COR-L47 (cell line): ENCODE data around the gene KAZN.
"Not testable (repeated sequence)": the region's sequence is repeated elsewhere in the genome, so short reads cannot be mapped to it uniquely, and the experiment has no call there.

Experiments used
- DNase-seq: peaks from one replicate; lab custom pipeline; 2025; lab: John Stamatoyannopoulos, UW

Gene KAZN

DNA sequence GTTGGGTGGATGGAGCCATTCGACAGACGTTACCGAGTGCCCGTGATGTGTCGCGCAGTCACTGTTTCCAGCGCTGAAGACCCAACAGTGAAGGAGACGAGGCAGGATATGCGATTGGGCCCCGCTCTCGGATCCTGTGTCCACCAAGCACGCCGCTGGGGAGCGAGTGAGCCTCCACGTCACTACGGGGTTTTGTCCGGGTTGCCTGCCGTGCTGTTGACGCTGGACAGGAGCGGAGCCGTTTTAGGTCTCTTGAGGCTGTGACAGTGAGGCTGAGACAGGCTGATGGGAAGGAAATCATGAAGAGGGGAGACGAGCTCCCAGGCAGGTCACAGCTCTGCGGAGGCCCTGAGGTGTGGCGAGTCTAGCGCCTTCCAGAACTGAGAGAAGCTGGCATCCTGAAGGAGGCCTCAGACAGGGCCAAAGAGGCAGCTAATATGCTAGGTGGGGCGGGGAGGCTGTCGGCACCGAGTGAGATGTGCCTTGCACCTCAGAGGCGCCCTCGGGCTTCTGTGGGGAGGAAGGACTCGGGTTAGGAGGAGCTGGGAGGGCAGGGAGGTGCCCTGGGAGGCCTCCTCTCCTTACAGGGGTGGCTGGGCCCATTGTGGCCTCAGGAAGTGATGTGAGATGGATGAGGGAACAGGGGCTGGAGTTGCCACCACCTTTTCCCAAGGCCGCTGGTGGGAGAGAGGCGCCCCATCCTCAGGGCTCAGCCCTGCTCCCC, 359.1 kb downstream of the KAZN start:
- no peak for DNase-seq

DNA sequence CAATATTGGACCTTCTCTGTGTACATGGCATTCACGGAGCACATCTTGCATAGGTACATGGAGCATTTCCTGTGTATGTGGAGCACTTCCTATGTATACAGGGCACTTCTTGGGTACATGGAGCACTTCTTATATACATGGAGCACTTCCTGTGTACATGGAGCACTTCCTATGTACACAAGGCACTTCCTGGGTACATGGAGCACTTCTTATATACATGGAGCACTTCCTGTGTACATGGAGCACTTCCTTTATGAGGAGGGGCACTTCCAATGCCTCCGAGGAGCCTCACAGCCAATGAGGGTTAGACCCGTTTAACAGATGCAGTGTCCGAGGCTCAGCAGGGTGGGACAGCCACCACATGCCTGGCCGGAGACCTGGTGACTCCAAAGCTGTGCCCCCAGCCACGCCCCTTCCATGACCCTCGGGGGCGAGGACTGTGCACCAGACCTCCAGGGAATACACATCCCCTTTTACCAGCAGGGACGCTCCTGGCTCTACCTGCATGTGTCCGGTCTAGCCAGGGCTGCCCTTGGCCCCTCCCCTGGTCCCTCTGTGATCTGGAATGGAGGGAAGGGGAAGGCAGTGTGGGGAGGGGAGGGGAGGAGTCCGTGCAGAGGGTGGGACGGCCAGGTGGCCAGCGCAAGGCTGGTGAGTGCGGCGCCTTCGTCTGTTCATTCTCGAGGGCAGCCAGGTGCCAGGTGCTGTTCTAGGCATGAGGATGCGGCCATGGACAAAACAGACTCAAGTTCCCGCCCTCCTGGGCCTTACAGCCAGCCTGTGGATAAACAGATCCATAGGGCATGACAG, 360.0 kb downstream of the KAZN start:
- DNase-seq, result no peak

DNA sequence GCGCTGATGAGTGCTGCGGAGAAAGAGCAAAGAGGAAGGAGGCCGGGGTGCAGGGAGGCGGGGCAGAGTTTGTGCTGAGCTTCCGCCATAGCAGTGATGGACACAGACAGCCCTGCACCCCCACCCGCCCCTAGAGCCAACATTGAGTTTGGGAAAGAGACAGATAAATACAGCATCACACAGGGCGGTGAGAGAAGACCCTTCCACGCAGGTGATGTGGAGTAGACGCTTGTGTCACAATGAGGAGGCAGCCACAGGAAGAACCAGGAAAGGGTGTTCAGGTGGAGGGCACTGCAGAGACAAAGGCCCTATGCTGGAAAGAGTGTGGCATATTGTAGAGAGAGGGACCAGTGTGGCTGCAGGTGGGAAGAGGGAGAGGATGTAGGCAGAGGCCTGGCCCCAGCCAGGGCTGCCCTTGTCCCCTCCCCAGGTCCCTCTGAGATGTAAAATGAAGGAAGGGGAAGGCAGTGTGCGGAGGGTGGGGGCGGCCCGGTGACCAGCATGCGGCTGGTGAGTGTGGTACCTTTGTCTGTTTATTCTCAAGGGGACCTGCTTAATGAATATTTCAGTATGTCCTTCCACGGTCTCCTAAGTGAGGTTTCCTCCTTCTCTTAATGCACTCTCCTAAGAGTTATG, 360.7 kb downstream of the KAZN start:
- no peak for DNase-seq

DNA sequence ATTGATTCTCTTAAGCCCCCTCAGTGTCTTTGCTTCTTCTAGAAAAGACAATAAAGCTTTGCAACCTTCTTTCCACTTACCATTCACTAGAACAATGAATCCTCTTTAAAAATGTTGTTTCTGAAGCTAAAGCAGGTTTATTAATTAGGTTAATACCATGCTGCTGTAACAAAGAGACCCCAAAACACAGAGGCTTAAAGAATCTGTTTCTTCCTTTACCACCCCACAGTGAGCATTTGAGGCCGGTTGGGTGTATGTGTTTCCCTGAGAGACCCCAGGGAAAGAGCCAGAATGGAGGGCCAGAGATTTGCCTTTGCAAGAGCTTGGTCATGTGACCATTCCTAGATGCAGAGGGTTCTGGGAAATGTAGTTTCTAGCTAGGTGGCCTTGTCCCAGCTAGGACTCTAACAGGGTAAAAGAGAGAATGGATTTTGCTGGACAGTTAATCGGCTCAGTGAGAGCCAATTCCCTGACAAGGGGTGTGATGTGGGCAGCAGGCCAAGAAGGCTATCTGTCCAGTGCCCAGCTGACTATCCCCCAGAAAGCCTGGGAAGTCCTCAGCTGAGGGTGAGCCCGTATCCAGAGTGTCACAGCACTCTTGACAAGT, 363.3 kb downstream of the KAZN start:
- no peak for DNase-seq

DNA sequence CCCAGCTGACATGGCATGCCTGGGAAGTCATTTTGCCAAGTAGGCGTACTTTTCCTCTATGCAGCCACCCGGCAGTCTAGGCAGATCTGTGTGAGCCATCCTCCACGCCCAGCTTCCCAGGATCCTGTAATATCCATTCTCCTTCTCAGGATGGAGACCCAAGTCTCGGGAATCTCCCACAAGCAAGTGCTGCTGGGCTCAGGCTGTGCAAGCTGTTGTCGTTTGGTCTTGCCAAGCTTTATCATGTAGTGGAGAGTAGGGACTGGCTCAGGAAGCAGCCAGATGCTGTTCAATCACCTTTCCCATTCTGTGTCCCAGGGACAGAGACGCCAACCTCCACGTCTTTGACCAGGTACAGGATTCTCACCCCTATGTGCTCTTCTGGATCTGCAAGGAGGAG, 363.9 kb downstream of the KAZN start:
- DNase-seq, result no peak

DNA sequence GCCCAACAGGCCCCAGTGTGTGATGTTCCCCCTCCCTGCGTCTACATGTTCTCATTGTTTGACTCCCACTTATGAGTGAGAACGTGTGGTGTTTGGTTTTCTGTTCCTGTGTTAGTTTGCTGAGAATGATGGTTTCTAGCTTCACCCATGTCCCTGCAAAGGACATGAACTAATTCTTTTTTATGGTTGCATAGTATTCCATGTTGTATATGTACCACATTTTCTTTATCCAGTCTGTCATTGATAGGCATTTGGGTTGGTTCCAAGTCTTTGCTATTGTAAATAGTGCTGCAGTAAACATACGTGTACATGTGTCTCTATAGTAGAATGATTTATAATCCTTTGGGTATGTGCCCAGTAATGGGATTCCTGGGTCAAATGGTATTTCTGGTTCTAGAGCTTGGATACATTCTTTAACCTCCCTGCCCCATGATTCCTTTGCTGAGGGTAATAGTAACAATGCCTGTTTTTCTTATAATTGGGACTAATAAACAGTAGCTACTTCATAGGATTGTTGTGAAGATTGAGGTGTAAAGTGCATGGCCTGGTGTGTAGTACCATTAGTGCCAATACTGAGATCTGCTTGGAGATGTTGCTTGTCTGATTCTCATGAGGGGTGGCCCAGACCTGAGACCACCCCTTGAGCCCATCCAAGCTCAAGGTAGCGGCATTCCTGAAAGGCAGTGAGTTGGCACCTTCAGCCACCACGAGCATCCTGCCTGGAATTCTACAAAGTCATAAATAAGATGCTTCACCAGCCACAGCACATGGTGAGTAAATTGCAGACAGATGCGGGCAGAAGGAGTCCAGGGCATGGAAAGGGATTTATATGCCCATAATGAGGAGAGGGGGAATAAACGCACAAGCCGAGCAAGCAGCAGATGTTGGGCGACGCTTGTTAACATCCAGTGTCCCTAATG, 365.6 kb downstream of the KAZN start:
- DNase-seq, result not testable (repeated sequence)

DNA sequence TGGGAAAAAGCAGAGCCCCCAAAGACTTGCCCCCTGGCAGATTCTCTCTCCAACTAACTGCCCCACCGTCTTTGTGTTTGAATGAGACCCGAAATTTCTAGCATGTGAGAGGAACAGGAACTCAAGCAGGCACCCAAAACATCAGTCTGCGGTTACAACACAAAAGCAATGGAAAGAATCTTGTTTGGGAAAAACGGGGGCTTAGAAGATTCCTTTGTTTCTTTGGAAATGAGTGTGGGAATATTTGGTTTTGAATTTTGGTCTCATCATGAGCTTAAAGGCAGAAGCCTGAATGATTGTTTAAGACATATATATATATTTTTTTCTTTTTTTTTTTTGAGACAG, 366.2 kb downstream of the KAZN start:
- no peak for DNase-seq

DNA sequence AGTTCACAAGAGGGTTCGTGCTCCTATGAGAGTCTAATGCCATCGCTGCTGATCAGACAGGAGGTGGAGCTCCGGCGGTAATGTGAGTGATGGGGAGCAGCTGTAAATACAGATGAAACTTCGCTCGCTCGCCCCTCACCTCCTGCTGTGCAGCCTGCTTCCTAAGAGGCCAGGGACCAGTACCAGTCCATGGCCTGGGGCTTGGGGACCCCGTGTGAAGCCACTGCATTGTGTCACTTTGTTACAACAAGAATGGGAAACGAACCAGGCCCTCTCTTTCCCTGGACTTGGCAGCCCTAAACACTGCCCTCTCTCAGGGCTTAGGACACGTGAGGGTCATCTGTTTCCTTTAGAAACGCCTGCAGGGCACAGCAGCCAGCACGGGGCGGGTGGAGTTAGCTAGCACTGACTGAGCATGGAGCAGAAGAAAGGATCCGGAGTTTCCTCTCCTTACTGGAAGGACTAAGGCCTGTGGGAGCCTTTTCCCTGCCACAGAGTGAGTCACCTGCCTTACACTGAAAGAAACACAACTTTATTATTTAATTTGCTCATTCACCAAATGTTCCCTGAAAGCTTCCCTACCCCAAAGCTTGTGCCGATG, 369.9 kb downstream of the KAZN start:
- no peak for DNase-seq

DNA sequence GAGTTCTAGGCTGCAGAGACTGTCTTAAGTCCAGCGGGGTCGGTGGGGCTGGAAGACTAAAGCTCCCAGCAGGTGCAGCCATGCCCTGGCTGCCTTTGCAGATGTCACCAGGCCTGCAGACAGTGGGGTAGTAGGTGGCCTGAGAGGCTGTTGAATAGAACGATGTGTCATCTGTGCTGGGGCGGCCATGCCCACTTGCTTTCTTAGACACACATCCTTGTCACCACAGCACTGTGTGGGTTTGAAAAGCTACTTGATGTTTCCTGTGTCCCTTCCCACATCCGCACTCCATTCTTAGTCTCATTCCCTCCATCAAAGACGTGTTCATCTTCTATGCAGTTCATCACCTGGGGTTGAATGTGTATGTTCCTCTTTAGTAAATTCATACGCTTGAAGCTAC, 370.5 kb downstream of the KAZN start:
- no peak for DNase-seq

DNA sequence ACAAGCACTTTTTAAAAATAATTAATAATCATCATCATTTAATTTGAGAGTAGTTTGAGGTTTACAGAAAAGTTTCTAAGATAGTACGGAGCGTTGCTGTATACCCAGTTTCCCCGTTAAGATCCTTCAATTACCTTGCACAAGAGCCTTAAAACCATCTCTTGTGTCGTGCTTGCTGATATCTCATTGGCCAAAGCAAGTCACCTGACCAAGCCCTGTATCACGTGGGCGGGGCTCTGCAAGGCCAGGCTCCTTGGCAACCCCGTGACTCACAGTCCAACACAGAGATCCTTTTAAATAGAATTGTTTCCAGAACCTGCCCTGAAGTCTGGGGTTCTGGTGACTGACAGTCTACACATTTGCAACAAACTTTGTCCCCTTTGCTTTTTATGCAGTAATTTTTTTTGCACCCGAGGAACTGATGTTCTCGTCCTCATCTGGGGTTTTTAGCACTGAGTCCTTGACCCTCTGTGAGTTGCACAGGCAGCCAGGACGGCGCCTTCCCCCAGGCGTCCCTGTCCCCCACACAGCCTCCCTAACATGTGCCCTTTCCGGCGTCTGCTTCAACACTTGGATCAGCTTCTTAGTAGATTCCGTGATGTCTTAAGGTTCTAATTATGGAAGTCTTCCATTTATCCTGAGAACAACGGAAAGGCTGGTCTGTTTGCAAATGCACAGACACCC, 371.8 kb downstream of the KAZN start:
- DNase-seq, result no peak

DNA sequence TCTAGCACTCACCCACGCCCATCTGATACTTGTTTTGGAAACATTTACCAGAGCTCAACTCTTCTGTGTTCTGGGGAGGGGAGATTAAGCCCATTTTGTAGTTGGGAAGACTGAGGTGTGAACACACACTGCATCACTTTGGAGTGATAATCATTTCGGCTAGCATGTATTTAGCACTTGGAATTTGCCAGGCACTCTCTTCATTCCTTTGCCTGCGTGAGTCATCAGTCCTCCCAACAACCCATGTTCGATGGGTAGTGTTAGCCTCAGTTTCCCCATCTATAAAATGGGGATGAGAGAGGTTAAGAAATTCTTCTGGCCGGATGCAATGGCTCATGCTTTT, 372.3 kb downstream of the KAZN start:
- DNase-seq, result no peak

DNA sequence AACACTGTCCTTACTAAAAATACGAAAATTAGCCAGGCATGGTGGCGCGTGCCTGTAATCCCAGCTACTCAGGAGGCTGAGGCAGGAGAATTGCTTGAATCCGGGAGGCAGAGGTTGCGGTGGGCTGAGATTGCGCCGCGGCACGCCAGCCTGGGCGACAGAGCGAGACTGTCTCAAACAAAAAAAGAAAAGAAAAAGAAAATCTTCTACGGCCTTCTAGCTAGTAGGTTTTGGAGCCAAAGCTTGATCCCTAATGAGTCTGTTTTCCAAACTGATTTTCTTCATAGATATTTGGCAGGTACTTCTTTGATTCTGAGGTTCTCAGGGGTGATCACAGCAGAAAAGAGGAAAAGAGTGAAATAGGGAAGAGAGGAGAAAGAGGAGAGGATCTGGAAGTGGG, 372.7 kb downstream of the KAZN start:
- DNase-seq, result no peak

DNA sequence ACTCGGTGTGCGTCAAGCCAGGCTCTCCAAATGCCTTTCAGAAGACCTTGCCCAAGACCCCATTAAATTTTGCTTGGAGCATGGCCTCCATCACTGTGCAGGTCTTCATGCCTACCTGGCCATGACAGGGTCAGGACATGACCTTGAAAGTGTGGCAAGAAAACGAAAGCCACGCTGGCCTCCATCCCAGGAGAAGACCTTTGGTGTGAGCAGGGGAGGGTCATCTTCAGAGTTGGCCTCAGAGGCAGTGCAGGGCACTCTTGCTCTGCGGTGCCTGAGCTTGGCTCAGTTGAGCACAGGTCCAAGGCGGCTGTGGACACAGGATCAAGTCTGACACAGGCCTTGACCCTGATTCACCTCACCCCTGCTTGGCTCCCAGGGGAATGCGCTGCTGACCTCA, 373.6 kb downstream of the KAZN start:
- no peak for DNase-seq

DNA sequence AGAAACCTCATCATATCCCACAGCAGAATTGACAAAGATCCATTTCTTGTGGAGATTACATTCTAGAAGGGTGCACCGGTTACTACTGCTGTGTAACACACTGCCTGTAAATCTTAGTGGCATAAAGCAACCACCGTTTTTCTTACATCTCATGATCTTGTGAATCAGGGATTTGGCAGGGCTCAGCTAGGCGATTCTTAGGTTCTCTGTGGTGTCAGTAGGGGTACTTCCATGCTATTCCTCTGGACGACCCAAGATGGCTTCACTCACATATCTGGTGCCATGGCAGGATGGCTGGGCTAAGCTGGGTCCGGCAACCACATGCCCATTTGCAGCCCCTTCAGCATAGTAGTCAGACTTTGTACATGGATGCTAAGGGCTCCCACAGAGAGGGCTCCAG, 375.3 kb downstream of the KAZN start:
- no peak for DNase-seq

DNA sequence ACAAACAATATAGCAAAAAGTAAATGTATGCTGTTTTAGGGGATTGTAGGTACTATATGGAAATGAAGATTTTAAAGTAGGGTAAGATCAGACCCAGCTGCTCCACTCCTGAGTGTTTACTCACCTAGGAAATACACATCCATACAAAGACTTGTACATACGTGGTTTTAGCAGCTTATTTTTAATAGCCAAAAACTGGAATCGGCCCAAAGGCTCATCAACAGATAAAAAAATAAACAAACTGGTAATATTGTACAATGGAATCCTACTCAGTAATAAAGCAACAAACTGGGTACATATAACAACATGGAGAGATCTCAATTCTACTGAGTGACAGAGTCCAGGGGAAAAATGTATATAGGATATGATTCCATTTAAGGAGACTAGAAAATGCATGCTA, 375.9 kb downstream of the KAZN start:
- DNase-seq, result no peak

DNA sequence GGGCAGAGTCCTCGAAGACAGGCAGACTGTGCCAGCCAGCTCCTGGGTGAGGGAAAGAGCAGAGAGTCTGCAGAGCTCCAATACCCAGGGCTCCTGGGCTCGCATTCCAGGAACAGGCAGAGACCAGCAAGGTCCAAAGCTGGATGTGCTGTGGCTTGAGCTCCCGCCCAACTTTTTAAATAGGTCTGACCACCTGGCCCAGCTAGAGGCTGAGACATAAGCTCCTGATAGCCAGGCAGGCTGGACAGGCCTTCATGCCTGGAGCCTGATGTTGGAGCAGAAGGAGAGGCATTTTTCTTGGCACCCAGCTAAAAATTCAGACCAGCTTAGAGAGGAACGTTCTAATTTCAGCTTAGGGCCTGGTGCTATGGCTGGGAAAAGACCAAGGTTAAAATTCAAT, 376.6 kb downstream of the KAZN start:
- DNase-seq, result no peak

DNA sequence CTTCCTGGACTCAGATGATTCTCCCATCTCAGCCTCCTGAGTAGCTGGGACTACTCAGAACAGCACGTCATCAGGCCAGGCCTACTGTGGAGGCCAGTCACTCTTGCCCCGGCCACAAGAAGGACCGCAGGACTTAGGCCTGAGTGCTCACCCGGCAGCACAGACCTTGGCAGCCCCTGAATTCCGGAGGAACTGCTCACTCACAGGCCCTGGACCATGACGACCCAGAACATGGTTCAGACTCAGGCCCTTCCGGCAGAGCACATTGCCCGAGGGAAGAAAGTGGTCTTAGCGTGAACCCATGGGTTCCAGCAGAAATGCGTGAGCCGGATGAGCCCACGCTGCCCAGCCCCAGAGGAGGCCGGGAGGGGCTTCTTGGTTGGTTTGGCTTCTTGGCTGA, 377.8 kb downstream of the KAZN start:
- no peak for DNase-seq

DNA sequence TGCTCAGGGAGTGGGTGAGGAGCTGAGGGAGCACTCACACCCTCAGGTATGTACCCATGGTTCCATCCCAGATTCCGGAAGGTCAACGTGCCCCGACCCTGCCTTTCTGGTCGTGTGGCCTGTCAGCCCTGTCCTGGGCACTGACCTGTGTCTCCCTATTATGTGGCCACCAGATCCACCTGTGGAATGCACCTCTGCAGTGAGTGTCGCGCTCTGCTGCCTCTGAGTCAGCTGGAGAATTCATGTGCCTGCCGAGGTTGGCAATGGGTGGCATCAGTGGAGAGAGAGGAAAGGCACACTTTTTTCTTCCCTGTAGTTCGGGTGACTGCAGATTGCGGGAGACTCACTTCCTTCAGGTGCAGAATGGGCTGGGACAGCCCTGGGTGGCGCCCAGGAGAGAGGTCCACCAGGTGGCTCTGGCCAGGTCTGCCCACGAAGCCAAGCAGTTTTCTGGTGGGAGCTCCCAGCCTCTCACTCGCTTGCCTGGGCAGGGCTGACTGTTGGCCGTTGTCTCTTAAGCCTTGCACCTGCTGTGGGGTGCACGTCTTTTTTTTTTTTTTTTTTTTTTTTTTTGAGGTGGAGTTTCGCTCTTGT, 378.9 kb downstream of the KAZN start:
- DNase-seq, result no peak

DNA sequence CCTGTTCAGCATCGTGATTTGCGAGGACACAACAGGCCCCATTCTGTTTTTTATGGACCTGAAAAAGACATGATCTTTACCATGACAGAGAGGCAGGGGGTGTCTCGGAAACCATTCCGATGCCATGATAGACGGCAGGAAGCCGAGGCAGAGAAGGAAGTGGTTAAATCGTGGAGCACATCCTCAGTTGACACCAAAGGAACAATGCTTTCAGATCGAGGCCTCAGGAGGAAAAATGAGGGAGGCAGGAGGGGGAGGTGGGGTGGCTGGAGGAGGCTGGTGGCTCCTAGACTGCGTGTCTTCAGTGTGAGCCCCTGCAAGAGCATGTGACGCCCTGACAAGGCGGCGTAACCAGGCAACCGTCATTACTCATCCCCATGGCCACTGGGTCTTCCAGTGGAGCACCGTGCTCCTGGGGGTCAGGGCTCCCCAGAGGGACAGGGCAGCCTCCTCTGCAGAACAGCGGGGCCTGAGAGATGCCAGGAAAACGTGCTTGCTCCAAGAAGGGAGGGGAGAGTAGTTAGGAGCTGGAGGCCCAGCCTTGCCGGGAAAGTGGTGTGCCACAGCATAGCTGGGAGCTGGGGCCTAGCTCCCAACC, 382.2 kb downstream of the KAZN start:
- DNase-seq, result no peak

DNA sequence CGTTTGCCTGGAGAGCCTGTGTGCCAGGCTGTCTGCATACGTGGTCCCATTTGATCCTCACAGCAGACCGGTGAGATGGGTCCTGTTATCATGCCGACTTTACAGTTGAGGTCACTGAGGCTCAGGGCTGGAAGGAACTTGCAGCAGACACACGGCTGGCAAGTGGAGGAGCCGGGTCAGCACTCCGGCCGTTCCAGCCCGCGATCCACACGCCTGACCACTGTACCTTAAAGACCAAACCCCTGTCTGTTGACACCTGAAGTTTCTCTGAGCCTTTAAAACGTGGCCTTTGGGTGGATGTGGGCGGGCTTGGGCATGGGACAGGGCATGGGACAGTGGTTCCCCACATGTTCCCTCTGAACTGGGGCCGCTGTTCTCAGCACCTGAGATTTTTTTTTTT, 383.5 kb downstream of the KAZN start:
- DNase-seq, result no peak
